HUDEP-2 (cell line): ENCODE measurements around the gene CAMKV.
"Not testable (repeated sequence)": the region's sequence is repeated elsewhere in the genome, so short reads cannot be mapped to it uniquely, and the experiment has no call there.

Source experiments
- DNase-seq, 76 experiments: peaks; one replicate each; lab custom pipeline; 2025; ENCODE audit not compliant: unreplicated experiment in 76 of 76; lab: John Stamatoyannopoulos, UW

The CAMKV gene, protein sequence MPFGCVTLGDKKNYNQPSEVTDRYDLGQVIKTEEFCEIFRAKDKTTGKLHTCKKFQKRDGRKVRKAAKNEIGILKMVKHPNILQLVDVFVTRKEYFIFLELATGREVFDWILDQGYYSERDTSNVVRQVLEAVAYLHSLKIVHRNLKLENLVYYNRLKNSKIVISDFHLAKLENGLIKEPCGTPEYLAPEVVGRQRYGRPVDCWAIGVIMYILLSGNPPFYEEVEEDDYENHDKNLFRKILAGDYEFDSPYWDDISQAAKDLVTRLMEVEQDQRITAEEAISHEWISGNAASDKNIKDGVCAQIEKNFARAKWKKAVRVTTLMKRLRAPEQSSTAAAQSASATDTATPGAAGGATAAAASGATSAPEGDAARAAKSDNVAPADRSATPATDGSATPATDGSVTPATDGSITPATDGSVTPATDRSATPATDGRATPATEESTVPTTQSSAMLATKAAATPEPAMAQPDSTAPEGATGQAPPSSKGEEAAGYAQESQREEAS

DNA sequence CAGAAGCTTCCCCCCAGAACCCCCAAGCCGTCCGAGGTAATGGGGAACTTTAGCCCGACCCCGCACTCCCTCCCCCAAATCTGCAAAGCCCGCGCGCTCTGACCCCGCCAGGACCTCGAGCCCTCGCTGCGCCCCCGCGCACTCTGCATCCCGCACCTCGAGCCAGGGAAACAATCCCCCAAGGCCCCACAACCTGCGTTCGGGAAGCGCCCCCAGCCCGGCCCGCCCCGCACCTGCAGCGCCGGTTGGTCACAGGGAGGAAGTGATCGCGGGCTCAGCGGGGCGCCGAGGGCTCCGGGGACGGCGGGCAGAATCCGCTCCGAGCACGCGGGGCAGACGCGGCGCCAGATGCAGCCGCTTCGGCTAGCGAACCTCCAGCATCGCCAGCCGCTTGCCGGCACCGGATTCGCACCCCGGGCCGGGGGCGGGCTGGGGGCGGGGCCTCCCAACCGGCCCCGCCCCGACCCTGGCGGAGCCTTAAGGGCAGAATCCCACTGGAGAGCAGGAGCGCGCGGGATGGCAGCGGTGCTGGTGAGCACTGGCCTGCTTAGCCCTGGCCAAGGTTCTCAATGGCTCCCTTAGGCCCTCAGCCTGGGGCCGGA lies at the start of gene CAMKV:
Gene CAMKV, minus strand, starts transcription at position 382 of the 602 bp plus-strand sequence. CDS start 7,518 bp downstream, outside the sequence.
- no peak for DNase-seq

DNA sequence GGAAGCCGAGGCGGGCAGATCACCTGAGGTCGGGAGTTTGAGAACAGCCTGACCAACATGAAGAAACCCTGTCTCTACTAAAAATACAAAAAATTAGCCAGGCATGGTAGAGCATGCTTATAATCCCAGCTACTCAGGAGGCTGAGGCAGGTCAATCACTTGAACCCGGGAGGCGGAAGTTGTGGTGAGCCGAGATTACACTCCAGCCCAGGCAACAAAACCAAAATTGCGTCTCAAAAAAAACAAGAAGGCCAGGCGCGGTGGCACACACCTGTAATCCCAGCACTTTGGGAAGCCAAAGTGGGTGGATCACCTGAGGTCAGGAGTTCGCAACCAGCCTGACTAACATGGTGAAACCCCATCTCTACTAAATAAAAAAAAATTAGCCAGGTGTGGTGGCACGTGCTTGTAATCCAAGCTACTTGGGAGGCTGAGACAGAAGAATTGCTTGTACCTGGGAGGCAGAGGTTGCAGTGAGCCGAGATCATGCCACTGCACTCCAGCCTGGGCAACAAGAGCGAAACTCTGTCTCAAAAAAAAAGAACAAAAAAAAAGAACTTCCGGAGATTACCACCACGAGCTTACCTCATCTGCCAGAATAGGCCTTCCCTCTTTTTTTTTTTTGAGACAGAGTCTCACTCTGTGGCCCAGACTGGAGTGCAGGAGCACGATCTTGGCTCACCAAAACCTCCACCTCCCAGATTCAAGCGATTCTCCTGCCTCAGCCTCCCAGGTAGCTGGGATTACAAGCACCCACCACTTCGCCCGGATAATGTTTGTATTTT lies 48.3 kb upstream of the CAMKV start:
- DNase-seq: not testable (repeated sequence)

DNA sequence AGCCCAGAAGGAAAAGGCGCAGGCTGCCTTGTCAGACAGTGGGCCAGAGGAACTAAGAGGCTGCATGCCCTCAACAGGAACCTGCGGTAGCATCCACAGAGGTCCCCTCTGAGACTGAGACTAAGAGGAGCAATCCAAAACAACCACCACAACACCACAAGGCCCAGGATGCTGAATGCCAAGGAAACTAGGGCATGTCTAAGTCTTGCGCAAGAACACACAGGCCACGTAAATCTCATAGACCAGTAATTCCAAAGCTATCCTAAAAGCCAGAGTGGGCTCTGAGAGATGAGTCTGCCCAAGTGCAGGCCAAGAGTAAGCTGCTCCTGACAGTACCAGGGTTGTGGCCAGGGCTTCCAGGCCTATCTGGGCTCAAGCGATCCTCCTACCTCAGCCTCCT lies 47.0 kb upstream of the CAMKV start:
- DNase-seq: no peak

DNA sequence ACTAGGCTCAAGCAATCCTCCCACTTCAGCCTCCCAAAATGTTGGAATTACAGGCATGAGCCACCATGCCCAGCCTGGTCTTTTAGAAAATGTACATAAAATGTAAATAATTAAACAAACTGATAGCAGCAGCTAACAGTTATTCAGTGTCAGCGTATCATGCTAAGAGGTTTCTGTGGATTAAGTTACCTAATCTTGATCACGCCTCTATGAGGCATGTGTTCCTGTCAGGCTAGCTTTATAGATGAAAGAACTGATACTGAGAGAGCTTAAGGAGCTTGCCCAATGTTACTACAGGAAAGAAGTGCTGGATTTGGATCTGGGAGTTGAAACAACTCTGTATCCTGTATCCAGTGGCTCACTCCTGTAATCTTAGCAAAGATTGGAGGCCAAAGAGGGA lies 45.2 kb upstream of the CAMKV start:
- no peak for DNase-seq

DNA sequence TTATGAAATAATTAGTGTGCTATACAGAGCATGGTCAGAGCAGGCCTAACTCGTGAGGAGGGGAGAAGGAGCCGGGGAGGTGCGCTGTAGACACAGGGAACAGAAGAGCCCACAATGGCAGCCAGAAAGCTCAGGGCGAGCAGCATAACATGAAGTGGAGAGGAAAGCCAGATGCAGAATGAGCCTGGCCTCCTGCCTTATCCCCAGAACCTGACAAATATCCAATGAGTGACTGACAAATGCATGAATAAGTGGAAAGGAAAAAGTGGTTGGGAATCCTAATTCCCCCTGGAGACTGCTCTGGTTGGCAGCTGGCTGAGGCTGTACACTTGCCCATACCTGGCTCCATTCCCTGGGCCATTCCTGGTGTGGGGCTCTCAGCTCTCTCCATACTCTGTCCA lies 43.2 kb upstream of the CAMKV start:
- no peak for DNase-seq

DNA sequence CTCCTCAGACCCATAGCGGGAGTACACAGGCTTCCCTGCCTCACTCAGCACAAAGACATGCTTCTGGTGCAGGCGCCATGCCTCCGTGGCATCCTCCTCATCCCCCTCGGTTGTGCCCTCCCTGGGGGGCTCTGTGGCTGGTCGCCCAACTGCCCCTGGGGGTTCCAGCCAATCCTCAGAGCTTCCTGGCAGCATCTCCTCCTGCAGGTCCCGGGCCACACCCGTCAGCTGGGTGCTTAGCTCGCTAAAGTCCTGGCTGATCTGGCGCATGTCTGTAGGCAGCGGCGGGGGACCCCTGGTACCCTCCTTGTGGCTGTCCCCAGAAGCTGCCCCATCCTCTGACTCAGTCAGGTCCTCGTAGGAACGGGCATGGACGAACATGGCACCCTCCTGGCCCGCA lies 41.9 kb upstream of the CAMKV start:
- no peak for DNase-seq

DNA sequence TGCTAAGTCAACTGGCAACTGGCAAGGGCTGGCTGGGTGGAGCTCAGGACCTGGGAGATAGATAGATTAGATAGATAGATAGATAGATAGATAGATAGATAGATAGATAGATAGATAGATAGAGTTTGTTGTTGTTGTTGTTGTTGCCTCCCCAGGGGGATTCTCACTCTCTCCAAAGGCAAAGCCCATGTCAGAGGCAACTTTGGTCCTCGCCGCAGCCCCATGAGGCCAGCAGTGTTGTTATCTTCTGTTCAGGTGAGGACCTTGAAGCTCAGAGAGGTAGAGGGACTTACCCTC lies 41.4 kb upstream of the CAMKV start:
- DNase-seq: no peak

DNA sequence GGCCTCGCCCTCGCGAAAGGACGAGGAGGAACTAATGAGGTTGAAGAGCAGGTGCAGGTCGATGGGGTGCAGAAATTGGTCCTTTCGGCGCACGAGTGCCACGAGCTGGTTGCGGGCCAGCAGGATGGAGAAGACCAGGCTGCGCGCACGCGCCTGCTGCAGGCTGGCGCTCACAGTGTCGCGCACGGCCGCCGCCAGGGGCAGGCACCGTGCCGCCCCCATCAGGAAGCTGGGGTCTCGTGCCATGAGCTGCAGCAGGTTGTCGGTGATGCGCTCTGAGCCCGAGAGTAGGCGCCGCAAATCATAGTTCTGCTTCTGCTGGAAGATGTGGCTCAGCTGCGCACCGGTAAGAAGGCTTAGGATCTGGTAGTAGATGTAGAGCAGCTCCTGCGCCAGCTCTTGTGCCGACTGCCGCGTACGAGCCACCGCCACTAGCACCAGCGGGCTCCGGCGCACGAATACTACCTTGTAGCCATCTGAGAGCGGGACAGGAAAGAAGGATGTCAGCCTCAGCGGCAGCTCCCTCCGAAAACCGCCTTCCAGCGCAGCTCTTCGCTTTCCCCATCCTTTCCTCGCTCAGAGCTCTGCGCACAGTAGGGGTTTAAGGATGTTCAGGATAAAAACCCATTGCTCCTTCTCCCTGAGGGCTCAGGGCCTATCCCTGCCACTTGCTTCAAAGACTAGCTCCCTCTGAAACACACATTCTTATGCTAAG lies 40.9 kb upstream of the CAMKV start:
- DNase-seq: no peak

DNA sequence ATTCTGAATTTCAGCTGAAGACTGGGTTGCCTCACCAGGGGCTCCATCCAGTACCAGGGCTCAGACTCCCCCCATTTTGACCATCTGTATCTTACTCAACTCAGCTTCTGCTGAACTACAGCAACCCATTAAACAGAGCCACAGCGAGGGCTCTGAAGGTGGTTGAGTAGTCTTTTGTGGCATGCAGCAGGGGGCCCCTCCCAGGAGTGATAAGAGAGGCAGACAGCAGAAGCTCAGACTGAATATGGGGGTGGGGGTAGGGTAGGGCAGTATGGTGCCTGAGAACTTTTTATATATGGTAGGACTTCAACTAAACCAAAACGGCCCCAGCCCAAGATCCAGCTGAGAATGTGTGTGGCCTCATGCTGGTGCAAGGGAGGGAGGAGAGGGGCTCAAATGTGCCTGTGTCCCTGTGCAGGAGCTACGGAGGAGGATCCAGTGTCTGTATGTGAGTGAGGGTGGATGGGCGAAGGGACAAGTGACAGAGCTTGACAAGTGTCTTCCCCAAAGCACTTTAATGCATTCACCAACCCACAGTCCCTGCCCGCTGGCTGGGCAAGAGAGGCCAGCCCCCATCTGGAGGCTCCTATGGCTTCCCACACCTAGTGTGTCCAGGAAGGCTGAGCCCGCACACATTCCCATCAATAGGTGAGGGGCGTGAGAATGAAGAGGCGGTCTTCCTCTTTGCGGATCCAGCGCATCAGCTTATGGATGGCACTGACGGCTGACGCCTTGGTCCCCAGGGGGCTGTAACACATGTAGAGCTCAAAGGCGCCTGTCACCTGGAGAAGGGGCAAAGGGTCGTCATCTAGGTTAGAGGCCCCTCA lies 38.9 kb upstream of the CAMKV start:
- DNase-seq: peak in 49 of 76 experiments; percentile 8 to 63 (median 35)

DNA sequence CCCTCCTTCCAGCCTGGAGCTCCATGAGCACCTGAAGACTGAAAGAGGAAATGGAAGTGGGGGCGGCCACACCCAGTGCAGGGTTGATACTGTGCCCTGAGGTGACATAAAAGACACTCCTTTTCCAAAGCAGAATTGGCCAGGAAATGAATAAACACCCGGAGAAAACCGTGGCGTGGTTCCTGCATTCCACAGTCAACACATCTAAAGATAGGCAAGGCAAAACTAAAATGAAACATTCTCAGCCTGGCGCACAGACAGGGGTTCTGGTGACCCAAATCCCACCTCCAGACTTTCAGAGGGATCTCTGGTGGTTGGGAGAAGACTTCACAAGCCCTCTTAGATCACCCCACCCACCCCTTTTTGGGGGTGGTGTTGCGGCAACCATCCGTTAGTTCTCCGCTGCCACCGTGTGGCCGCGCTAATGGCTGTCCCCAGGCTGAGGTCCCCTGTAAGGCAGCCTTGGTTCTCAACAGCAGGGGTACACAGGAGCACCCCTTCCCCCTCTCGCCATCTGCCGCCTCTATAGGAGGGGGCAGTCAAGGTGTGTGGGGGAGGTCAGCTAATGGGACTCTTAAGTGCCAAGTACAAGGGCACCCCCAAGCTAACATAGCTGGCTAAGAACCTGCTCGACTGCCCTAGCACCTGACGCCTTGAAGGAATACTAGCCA lies 36.5 kb upstream of the CAMKV start:
- DNase-seq: peak in 36 of 76 experiments; percentile 3 to 54 (median 24)

DNA sequence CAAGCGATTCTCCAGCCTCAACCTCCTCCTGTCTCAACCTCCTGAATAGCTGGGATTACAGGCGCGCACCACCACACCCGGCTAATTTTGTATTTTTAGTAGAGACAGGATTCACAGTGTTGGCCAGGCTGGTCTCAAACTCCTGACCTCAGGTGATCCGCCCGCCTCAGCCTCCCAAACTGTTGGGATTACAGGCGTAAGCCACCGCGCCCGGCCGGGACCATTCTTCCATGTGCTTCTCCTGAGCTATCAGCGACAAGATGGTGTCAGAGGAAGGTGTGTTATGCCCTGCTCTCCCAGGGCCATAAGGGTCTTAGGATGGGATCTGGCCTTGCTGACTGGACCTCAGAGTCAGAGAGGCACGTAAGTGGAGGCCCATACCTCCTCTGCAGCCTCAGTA lies 34.7 kb upstream of the CAMKV start:
- not testable (repeated sequence) for DNase-seq

DNA sequence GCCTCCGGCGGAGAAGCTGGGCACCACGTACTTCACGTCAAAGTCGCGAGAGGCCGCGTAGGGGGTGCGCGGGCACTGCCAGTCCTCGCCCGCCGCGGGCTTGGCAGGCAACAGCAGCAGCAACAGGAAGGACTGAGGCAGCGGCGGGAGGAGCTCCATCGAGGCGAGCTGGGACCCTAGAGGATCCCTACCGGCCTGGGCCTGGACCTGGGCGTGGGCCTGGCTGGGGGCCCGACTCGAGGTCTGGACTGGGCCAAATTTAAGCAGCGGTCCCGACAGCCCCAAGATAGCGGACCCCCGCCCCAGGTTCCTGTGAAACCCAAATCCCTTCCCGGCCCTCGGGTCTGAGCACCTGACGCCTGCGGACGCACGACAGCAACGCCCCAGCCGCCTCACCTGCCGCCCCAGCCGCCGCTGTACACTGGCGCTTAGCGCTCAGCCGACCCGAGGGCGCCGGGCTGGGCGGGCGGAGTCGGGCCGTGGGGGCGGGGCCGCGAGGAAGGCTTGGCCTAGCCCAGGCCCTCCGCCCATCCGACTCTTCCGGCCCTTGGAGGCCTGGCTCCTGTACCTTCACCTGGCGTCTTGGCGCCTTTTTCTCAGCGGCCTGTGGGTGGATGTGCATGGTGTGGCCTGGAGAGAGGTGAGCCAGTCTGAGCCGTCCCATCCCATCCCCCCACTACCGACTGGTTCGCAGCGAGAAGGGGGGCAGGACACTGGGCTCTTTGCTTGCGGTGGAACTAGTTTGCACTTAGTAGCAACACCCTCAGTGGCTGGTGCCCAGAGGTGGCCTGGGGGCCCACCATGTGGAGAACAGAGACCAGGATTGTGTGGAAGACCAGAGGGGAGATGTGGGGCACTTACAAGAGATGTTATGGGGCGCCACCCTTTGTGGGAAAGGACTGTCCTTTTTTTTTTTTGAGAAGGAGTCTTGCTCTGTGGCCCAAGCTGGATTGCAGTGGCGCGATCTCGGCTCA lies 34.0 kb upstream of the CAMKV start, which contains the start of gene MST1R:
Gene MST1R, minus strand, starts transcription at position 423 of the 974 bp plus-strand sequence. Its CDS starts 264 bp downstream, at position 159.
- DNase-seq: peak in 58 of 76 experiments; percentile 2 to 75 (median 56)

DNA sequence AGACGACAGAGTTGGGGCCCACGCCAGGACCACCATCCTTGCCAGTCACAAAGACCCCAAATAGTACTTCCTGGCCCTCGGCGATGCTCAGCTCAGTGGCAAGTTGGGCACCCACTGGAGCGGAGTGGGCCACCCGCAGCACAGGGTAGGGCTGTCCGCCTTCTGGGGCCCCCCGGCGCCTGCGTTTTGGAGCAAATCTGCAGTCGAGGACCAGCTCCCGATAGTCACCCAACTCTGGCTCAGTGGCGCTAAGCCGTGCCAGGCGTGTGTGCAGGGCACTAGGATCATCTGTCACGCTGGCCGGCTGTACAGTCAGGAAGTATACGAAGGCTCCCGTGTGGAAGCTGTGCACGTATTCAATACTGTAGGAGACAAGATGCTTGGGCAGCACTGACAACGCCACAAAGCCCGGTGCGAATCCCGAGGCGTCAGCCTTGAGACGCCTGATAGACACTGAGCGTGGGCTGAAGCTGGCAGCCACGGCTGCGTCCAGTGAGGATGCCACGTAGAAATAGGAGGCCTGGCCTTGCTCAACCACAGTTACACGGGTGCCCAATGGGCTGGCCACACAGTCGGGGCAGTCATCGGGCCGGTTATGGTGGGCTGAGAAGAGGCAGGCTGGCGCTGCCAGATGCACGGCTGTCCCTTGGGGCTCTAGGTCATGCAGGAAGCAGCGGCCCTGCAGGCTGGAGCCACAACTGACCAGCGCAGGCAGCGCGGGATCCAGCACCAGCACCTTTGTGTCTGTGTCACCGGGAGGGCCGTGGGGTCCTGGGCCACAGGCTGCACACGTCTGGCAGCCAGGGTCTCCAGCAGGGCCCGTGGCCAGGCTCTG lies 33.0 kb upstream of the CAMKV start:
- DNase-seq: no peak

DNA sequence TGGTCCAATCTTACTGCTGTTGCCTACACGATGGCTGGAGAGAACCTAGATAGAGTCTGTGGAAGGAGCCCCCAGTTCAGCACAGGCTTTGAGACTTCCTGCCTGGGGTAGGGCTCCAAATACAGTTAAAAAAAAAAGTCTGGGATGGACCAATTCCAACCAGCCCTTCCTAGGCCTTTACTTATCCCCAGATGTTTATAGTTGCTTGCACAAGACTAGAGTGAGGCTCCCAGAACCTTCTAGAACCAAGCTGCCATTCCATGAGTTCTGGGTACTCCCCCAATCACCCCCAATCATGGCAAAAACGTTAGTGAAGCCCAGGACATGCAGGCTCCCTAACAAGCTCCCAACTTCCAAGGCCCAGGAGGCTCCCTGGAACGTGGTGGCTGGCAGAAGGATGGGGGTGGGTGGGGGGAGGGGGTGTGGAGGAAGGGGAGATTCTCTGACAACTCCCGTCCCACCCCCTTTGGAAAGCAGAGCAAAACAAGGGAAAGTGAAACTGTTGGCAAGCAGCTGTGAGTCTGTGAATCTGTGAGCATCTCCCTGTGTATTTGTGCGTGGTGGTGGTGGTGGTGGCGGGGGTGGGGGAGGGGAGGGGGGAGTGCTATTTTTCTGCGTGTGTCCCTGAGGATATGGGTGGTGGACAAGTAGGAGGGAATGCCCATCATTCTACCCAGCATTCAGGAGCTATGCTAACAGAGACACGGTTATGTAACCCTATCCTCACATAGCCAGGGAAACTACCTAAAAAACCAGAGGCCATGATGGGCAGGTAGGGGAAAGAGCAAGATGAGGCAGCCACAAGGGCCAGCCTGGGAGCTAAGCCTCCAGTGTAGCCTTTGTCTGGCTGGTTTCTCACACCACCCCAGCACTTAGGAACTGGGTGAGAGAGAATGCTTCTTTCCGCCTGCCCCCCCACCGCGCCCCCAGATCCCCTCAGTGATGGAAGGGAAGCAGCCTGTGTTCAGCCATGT lies 31.9 kb upstream of the CAMKV start:
- no peak for DNase-seq

DNA sequence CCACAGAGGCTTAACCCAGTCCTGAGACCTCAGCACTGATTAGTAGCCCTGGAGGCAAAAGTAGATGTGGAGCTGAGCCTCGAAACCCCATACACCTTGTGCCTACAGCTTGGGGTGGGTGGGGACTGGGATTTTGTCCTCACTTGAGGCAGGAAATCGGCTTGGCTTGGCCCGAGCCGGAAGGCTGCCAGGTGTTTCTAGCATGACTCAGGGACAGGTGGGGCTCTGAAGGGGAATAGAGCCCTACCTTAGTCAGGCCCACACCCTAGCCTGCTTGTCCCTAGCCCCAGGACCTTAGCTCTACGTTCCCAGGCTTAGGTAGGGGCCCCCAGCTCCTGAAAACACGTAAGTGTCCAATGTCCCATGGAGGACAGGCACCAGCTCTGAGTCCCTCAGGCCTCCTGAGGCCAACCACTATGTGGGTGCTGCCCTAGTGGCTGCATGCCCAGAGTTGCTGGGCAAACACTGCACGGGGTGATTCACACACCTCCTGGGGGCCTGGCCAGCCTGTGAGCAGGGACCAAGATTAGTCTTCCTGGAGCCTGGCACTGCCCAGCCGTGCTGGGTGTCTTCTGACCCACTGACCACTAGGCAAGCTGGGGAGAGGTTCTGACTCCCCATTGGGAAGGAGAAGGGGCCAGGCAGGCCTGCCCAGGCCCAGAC lies 30.9 kb upstream of the CAMKV start:
- DNase-seq: peak in 40 of 76 experiments; percentile 2 to 54 (median 26)
